ENCODE data around the gene KBTBD7.

DNA sequence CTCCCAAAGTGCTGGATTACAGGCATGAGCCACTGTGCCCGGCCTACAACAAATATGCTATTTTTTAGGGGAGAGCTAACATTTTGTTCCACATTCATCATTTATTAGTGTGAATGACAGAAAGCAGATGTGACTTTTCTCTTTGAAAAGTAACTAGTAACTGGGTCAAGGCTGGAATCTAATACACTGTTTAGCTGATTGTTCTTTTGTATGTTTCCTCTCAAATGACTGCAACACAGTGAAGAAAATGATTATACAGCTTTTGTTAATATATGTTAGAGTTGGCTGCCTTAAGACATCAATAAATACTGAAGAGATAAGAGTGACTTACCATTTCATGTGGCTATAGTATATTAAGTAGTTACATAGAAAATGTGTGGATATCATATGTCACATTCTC lies 42.0 kb upstream of the KBTBD7 start:
- TF ChIP-seq, protein P1, sequence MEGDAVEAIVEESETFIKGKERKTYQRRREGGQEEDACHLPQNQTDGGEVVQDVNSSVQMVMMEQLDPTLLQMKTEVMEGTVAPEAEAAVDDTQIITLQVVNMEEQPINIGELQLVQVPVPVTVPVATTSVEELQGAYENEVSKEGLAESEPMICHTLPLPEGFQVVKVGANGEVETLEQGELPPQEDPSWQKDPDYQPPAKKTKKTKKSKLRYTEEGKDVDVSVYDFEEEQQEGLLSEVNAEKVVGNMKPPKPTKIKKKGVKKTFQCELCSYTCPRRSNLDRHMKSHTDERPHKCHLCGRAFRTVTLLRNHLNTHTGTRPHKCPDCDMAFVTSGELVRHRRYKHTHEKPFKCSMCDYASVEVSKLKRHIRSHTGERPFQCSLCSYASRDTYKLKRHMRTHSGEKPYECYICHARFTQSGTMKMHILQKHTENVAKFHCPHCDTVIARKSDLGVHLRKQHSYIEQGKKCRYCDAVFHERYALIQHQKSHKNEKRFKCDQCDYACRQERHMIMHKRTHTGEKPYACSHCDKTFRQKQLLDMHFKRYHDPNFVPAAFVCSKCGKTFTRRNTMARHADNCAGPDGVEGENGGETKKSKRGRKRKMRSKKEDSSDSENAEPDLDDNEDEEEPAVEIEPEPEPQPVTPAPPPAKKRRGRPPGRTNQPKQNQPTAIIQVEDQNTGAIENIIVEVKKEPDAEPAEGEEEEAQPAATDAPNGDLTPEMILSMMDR (IDR thresholded peaks at IDR 0.05; ENCODE audit: low read depth, low read length, poor library complexity, severe bottlenecking): no peak
- TF ChIP-seq EZH2phosphoT487 (IDR thresholded peaks at IDR 0.05; ENCODE audit: borderline replicate concordance, low read length): no peak
